ENCODE data around the gene LSM14A. TPM values are rescaled to one million over a fixed set of nuclear protein-coding genes. Genes with fewer than 3 reads are reported as not detected.

Gene LSM14A
- polyA plus RNA-seq, 1 experiment, result 97.0 TPM

GRCh38 chr19:34269489-34269888, 97.2 kb downstream of the LSM14A start:
- POLR2A ChIA-PET, result interaction anchor here (2.3 kb wide), 1 partner anchor 8 kb away, joined by 10 read pairs; no protein-coding TSS in a partner anchor

DNA sequence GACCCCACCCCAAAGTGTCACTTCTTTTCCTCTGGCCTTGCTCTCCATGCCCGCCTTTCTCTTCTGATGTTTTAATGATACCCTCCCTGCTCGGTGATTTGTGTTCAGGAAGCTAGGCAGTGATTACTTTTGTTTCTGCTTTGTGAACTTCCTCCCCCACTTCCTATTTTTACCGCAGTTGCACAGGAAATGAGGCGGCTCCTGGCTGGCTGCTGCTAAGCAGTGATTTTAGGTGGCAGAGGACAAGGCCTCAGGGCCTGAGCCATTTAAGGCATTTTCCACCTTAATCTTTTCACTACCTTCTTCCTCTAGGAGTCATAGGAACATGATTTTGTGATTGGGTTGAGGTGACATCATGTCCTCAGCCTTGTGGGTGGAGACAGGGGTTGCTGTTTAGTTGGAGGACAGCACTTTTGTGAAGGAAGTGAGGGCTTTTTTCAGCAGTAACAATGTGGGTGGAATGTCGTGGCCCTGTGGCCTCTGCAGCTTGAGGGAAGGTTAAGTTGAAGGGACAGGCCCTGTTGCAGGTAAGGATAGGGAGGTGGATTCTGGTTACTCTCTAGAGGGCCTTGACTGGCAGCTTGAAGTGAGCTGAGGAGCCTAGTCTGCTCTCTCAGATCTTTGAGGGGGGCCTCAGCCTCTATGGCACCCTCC, 97.8 kb downstream of the LSM14A start:
- Histone ChIP-seq H3K4me3 (ENCODE audit: low read depth, low read length) (no peak overlapping the region), H3K9me3 (ENCODE audit: control insufficient read depth, insufficient read depth, low read length) (no peaks in the 10 kb centered on the region), H3K27ac (ENCODE audit: low read depth, low read length) (peak overlapping the region; percentile 68), H3K27me3 (ENCODE audit: control insufficient read depth, insufficient read depth, low read length) (no peaks in the 10 kb centered on the region)
- CTCF ChIA-PET, result interaction anchor here (0.7 to 1.6 kb wide), 2 partner anchors 9 to 68 kb away, joined by 3 to 10 read pairs; no protein-coding TSS in a partner anchor
- DNase-seq (ENCODE audit: low read depth, low spot score), result no peak
- TF ChIP-seq CTCF (IDR thresholded peaks at IDR 0.05; ENCODE audit: low read depth, low read length), result no peak
- POLR2A ChIA-PET, result interaction anchor here (2.3 kb wide), 1 partner anchor 9 kb away, joined by 10 read pairs; no protein-coding TSS in a partner anchor

More at GRCh38 chr19:34269489-34269888, 97.2 kb downstream of the LSM14A start:
- Histone ChIP-seq H3K27ac (ENCODE audit: low read depth, low read length) (peak overlapping the region; percentile 68), H3K9me3 (ENCODE audit: control insufficient read depth, insufficient read depth, low read length) (no peaks in the 10 kb centered on the region), H3K4me3 (ENCODE audit: low read depth, low read length) (no peak overlapping the region), H3K27me3 (ENCODE audit: control insufficient read depth, insufficient read depth, low read length) (no peaks in the 10 kb centered on the region)
- CTCF ChIA-PET, result interaction anchor here (1.6 kb wide), 1 partner anchor 9 kb away, joined by 10 read pairs; no protein-coding TSS in a partner anchor
- no peak for TF ChIP-seq CTCF (IDR thresholded peaks at IDR 0.05; ENCODE audit: low read depth, low read length)
- no peak for DNase-seq (ENCODE audit: low read depth, low spot score)

DNA sequence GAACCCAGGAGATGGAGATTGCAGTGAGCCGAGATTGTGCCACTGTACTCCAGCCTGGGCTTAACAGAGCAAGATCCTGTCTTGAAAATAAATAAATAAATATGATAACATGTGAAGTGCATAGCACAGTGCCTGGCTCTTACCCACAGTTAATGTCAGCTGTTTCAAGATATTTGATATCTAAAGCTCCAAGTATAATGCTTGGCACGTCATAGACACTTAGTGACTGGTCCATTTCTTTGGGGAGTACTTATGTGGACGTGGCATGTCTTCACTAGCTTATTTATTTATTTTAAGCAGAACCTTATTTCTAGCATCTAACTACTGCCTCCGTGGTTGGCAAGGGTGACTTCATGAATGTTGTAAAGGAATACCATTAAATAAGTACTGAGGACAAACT, 100.8 kb downstream of the LSM14A start:
- Histone ChIP-seq H3K4me3 (ENCODE audit: low read depth, low read length) (no peak overlapping the region), H3K27me3 (ENCODE audit: control insufficient read depth, insufficient read depth, low read length) (no peaks in the 10 kb centered on the region), H3K27ac (ENCODE audit: low read depth, low read length) (peak overlapping the region; percentile 94), H3K9me3 (ENCODE audit: control insufficient read depth, insufficient read depth, low read length) (no peaks in the 10 kb centered on the region)
- CTCF ChIA-PET, result interaction anchor here (3.1 kb wide), 1 partner anchor 11 kb away, joined by 16 read pairs; no protein-coding TSS in a partner anchor
- POLR2A ChIA-PET, result interaction anchor here (1.3 to 2.6 kb wide), 2 partner anchors 11 to 40 kb away, joined by 3 to 35 read pairs; no protein-coding TSS in a partner anchor
- TF ChIP-seq CTCF (IDR thresholded peaks at IDR 0.05; ENCODE audit: low read depth, low read length), result no peak
- no peak for DNase-seq (ENCODE audit: low read depth, low spot score)

DNA sequence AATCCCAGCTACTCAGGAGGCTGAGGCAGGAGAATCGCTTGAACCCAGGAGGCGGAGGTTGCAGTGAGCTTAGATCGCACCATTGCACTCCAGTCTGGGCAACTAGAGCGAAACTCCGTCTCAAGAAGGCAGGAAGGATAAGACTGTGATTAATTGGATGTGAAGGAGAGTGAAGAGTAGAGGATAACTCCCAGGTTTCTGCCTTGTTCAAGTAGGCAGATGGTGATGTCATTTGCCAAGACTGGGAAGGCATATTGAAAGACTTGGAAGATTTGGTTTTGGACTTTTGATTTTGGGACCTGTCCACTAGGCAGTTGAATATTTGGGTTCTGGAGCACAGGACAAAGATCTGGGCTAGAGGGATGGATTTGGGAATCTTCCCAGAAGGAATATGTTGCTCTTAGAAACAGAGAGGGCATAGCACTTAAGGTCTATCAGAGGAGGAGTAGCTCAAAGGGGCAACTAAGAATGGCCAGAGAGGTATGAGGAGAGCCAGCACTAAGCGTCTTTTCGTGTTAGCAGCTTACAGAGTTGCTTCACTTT, 102.1 kb downstream of the LSM14A start:
- peak overlapping the region; percentile 15; the same call in 1 of the 2 replicates for H3K4me3 ChIP-seq (ENCODE audit: low read depth, low read length)
- no peak for DNase-seq (ENCODE audit: low read depth, low spot score)
- POLR2A ChIA-PET, result interaction anchor here (1.1 to 2.6 kb wide), 5 partner anchors 13 to 56 kb away, joined by 3 to 35 read pairs (median 6); no protein-coding TSS in a partner anchor

More for the DNA sequence above, 102.1 kb downstream of the LSM14A start:
- Histone ChIP-seq H3K27me3 (ENCODE audit: control insufficient read depth, insufficient read depth, low read length) (no peaks in the 10 kb centered on the region), H3K9me3 (ENCODE audit: control insufficient read depth, insufficient read depth, low read length) (peaks cover 4% of the 10 kb centered on the region), H3K27ac (ENCODE audit: low read depth, low read length) (peak overlapping the region; percentile 94)
- CTCF ChIA-PET, result interaction anchor here (1.0 to 3.1 kb wide), 4 partner anchors 8 to 48 kb away, joined by 3 to 16 read pairs (median 5); no protein-coding TSS in a partner anchor
- TF ChIP-seq CTCF (IDR thresholded peaks at IDR 0.05; ENCODE audit: low read depth, low read length), result no peak; the same call in 1 of the 2 replicates

Data from AG04450 (cell line).